HG03025 (cell line): ENCODE measurements around the gene ARRB1.

Experiments
- ATAC-seq: cut with Tn5 transposase; IDR thresholded peaks from one replicate; pipeline ENCODE4 v1.9.1; 2021; ENCODE audit warnings: mild to moderate bottlenecking, moderate library complexity; ENCODE audit not compliant: unreplicated experiment, low FRiP score

The ARRB1 gene

GRCh38 chr11:75239531-75240290 lies 111.8 kb downstream of the ARRB1 start:
- ATAC-seq = no peak

- ATAC-seq = no peak
These were observed 112.6 kb downstream of the ARRB1 start for GRCh38 chr11:75238595-75239440.

GRCh38 chr11:75237050-75237449 lies 114.4 kb downstream of the ARRB1 start:
- ATAC-seq = no peak

- no peak for ATAC-seq
These were observed 115.4 kb downstream of the ARRB1 start for GRCh38 chr11:75236062-75236461.

GRCh38 chr11:75233754-75234172 lies 117.7 kb downstream of the ARRB1 start:
- no peak for ATAC-seq

GRCh38 chr11:75230621-75231020 lies 120.8 kb downstream of the ARRB1 start:
- no peak for ATAC-seq

- no peak for ATAC-seq
These were observed 122.0 kb downstream of the ARRB1 start for GRCh38 chr11:75229466-75229865.

- ATAC-seq = no peak
These were observed 125.7 kb downstream of the ARRB1 start for GRCh38 chr11:75225794-75226193.

GRCh38 chr11:75223954-75224643 lies 127.4 kb downstream of the ARRB1 start:
- ATAC-seq = no peak

GRCh38 chr11:75219869-75220268 lies 131.6 kb downstream of the ARRB1 start:
- no peak for ATAC-seq

- no peak for ATAC-seq
These were observed 136.6 kb downstream of the ARRB1 start for GRCh38 chr11:75214843-75215242.

GRCh38 chr11:75214411-75214821 lies 137.0 kb downstream of the ARRB1 start:
- no peak for ATAC-seq
